GM23338 (cell line): Measurements from ENCODE around the gene TIAM1.

ENCODE experiments used
- EZH2 ChIP-seq: fragments of 200-600 bp; sonication (generic); IDR thresholded peaks from one replicate; pipeline ENCODE4 v1.8.0; 2017; ENCODE audit warnings: antibody characterized with exemption, mild to moderate bottlenecking, low read depth; ENCODE audit not compliant: unreplicated experiment
- EZH2phosphoT487 ChIP-seq: fragments of 200-600 bp; sonication (generic); IDR thresholded peaks from one replicate; pipeline ENCODE4 v1.8.1; 2018; ENCODE audit warnings: antibody characterized with exemption; ENCODE audit not compliant: unreplicated experiment
- NANOG ChIP-seq: IDR thresholded peaks from 2 replicates; pipeline ENCODE4 v1.6.1; 2016; ENCODE audit warnings: antibody characterized with exemption, borderline replicate concordance
- POLR2AphosphoS5 ChIP-seq: IDR thresholded peaks from 2 replicates; pipeline ENCODE4 v1.6.1; 2016; ENCODE audit warnings: antibody characterized with exemption, low read depth
- STAT1 ChIP-seq: IDR thresholded peaks from one replicate; pipeline ENCODE4 v1.6.1; 2016; ENCODE audit warnings: antibody characterized with exemption; ENCODE audit not compliant: unreplicated experiment
- ZNF114 ChIP-seq: fragments of 250-450 bp; sonication (Bioruptor Pico); IDR thresholded peaks from 2 replicates; pipeline ENCODE4 v1.5.0; 2020; ENCODE audit warnings: mild to moderate bottlenecking, moderate library complexity
- ZNF331 ChIP-seq: fragments of 250-450 bp; sonication (Bioruptor Pico); IDR thresholded peaks from 2 replicates; pipeline ENCODE4 v1.5.0; 2020; ENCODE audit warnings: low read depth, mild to moderate bottlenecking, moderate library complexity
- TF ChIP-seq, protein P1 (sequence below), 2 experiments: fragments of 200-600 bp in 1 of 2; sonication (generic) in 1 of 2; conservative IDR thresholded peaks; 2 replicates each; pipeline versions ENCODE4 v1.5.1 to v1.6.1; 2016 to 2017; ENCODE audit warnings: antibody characterized with exemption in 2 of 2, low read depth in 2 of 2, mild to moderate bottlenecking in 2 of 2, moderate library complexity in 1 of 2

GRCh38 chr21:31340942-31341487 is 3.0 kb downstream of the TIAM1 start:
- TF ChIP-seq, protein P1, sequence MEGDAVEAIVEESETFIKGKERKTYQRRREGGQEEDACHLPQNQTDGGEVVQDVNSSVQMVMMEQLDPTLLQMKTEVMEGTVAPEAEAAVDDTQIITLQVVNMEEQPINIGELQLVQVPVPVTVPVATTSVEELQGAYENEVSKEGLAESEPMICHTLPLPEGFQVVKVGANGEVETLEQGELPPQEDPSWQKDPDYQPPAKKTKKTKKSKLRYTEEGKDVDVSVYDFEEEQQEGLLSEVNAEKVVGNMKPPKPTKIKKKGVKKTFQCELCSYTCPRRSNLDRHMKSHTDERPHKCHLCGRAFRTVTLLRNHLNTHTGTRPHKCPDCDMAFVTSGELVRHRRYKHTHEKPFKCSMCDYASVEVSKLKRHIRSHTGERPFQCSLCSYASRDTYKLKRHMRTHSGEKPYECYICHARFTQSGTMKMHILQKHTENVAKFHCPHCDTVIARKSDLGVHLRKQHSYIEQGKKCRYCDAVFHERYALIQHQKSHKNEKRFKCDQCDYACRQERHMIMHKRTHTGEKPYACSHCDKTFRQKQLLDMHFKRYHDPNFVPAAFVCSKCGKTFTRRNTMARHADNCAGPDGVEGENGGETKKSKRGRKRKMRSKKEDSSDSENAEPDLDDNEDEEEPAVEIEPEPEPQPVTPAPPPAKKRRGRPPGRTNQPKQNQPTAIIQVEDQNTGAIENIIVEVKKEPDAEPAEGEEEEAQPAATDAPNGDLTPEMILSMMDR (conservative IDR thresholded peaks at IDR 0.05; ENCODE audit: low read depth in 2 of 2): no peak
- TF ChIP-seq ZNF331 (no peak), EZH2phosphoT487 (no peak), POLR2AphosphoS5 (no peak), EZH2 (no peak), NANOG (no peak), ZNF114 (CRISPR knock-in tag) (no peak), STAT1 (no peak)
